Mucosa of rectum (tissue), 2 donors: ENCODE data around the gene ACOX1.

Experiments
- H3K27ac ChIP-seq, 2 donors: one replicate each; pipeline ENCODE4 v1.7.0; 2013; ENCODE audit warnings: inconsistent platforms in 2 of 2, low read depth in 2 of 2, low read length in 2 of 2
- H3K27me3 ChIP-seq, 2 donors: one replicate each; pipeline ENCODE4 v1.7.0; 2013; ENCODE audit warnings: low read length in 2 of 2; ENCODE audit not compliant: control insufficient read depth in 2 of 2, insufficient read depth in 2 of 2
- H3K36me3 ChIP-seq, 2 donors: one replicate each; pipeline ENCODE4 v1.7.0; 2013; ENCODE audit warnings: low read length in 2 of 2; ENCODE audit not compliant: control insufficient read depth in 2 of 2, insufficient read depth in 2 of 2
- H3K4me1 ChIP-seq, 2 donors: one replicate each; pipeline ENCODE4 v1.7.0; 2013; ENCODE audit warnings: low read length in 2 of 2, mild to moderate bottlenecking in 1 of 2; ENCODE audit not compliant: control insufficient read depth in 2 of 2, insufficient read depth in 2 of 2
- H3K4me3 ChIP-seq, 2 donors: one replicate each; pipeline ENCODE4 v1.7.0; 2013; ENCODE audit warnings: low read length in 2 of 2
- H3K9ac ChIP-seq, 2 donors: one replicate each; pipeline ENCODE4 v1.7.0; 2013; ENCODE audit warnings: low read length in 2 of 2, low read depth in 1 of 2, mild to moderate bottlenecking in 1 of 2
- H3K9me3 ChIP-seq, 2 donors: one replicate each; pipeline ENCODE4 v1.7.0; 2013; ENCODE audit warnings: low read length in 2 of 2; ENCODE audit not compliant: control insufficient read depth in 2 of 2
- donor health status: healthy.
- donor health status: Normal muscosa, but diverticular disease.

ACOX1 gene

GRCh38 chr17:75978938-75979704, at the start of gene ACOX1, which contains the start of gene TEN1:
Gene ACOX1, minus strand, starts transcription at chr17:75979166. Its CDS starts 93 bp downstream, at chr17:75979073.
Gene TEN1, plus strand, starts transcription at chr17:75979240. Its CDS starts 6,953 bp downstream, at chr17:75986193.
- Histone ChIP-seq H3K27ac (peak within 1 kb of the TSS; percentile 99), H3K36me3 (peaks cover 0 to 2% of the 10 kb centered on the region in 2 donors), H3K27me3 (no peaks in the 10 kb centered on the region), H3K9ac (peak within 1 kb of the TSS; percentile 97 to 99), H3K4me1 (peaks cover 31 to 36% of the 10 kb centered on the region in 2 donors), H3K4me3 (peak within 1 kb of the TSS; percentile 96 to 97), H3K9me3 (no peaks in the 10 kb centered on the region)

- Histone ChIP-seq H3K4me1 (peaks cover 10 to 26% of the 10 kb centered on the region in 2 donors), H3K9ac (peak within 1 kb of the TSS; percentile 32 to 69), H3K9me3 (no peaks in the 10 kb centered on the region), H3K4me3 (peak within 1 kb of the TSS; percentile 54 to 66), H3K27ac (peak within 1 kb of the TSS; percentile 75 to 82), H3K27me3 (no peaks in the 10 kb centered on the region), H3K36me3 (no peaks in the 10 kb centered on the region)
Observed at GRCh38 chr17:76027159-76027839, 48.3 kb upstream of the ACOX1 start, which contains the start of gene EVPL. Gene EVPL, minus strand, starts transcription at chr17:76027306. Its CDS starts 108 bp downstream, at chr17:76027198.

DNA sequence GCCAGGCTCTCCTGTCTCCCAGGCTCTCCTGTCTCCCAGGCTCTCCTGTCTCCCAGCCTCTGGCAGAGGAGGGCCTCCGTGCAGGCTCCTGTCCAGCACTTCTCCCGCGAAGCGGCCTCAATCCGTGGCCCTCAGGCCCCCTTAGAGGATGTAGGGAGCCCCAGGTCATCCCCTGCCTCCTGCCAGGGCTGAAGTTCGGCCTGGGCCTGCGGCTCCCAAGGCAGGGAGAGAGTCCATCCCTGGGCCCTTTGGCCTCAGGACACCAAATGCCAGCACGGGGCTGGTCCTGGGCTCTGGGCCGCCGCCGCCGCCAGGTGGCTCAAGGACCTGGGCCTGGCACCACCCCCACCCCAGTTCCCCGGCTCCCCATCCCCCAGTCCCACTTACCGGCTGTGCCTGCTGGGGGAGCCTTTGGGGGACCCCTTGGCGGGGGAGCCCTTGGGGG, 47.8 kb upstream of the ACOX1 start:
- no peaks in the 10 kb centered on the region for H3K27me3 ChIP-seq
- H3K4me3 ChIP-seq = peak overlapping the region; percentile 54 to 66
- H3K27ac ChIP-seq = peak overlapping the region; percentile 75 to 82
- H3K36me3 ChIP-seq = no peaks in the 10 kb centered on the region
- no peaks in the 10 kb centered on the region for H3K9me3 ChIP-seq
- H3K9ac ChIP-seq = peak overlapping the region; percentile 32 to 69
- H3K4me1 ChIP-seq = peaks cover 10 to 26% of the 10 kb centered on the region in 2 donors

DNA sequence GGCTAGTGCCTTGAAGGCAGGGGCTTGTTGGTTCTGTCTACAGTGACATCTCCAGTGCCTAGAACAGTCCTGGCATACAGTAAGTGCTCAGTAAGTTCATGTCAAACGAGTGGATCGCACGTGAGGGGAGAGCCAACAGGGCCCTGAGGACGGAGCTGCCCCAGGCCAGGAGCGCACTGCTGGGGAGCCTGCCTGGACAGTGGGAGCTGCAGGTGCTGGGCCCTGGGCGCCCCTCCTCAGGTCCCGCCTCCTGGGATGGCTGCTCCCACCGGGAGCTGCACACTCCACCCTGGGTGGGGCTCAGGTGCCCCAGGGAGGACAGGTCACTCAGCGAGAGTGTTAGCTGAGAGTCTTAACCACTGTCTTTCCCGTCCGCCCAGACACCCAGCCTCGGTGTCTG, 46.3 kb upstream of the ACOX1 start:
- no peak overlapping the region for H3K4me3 ChIP-seq
- H3K9ac ChIP-seq = peak overlapping the region in 1 of 2 donors; percentile 38
- H3K27ac ChIP-seq = no peak overlapping the region
- peaks cover 10 to 26% of the 10 kb centered on the region in 2 donors for H3K4me1 ChIP-seq
- H3K9me3 ChIP-seq = no peaks in the 10 kb centered on the region
- no peaks in the 10 kb centered on the region for H3K27me3 ChIP-seq
- no peaks in the 10 kb centered on the region for H3K36me3 ChIP-seq

DNA sequence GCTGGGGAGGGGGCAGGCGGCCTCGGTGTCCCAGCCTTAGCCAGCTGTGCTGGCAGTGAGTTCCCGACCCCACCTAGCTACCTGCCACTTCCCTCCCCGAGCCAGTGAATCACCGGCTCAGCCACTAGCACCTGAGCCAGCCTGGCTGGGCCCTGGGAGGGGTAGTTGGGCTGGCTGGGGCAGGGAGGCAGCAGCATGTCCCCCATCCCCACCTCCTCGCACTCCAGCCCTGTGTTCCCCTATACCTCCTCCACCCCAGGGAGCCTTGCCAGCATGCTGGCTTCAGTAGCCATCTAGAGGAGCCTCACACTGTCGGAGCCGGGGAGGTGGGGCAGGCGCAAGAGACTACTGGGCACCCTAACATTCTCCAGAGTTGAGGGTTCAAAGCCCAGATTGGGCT, 45.4 kb upstream of the ACOX1 start:
- Histone ChIP-seq H3K9ac (no peak overlapping the region), H3K27me3 (no peaks in the 10 kb centered on the region), H3K4me1 (peaks cover 6 to 20% of the 10 kb centered on the region in 2 donors), H3K4me3 (no peak overlapping the region), H3K27ac (no peak overlapping the region), H3K9me3 (no peaks in the 10 kb centered on the region), H3K36me3 (no peaks in the 10 kb centered on the region)

DNA sequence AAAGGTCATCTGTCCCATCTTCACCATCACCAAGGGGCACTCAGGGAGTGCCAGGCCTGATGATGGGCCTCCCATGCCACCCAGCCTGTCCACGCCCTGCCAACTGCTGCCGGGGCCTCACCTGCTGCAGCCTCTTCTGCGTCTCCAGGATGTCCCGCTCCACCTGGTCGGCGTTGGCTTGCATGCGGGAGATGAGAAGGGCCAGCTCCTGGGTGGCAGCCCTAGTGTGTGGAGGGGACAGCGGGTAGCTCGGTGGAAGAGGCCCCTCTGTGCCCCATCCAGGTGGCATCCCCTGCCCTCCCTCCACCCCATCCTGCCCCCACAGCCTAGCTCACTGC, 44.9 kb upstream of the ACOX1 start:
- Histone ChIP-seq H3K4me1 (peaks cover 6 to 18% of the 10 kb centered on the region in 2 donors), H3K9ac (no peak overlapping the region), H3K4me3 (no peak overlapping the region), H3K27me3 (no peaks in the 10 kb centered on the region), H3K27ac (no peak overlapping the region), H3K36me3 (peaks cover 0 to 3% of the 10 kb centered on the region in 2 donors), H3K9me3 (no peaks in the 10 kb centered on the region)

DNA sequence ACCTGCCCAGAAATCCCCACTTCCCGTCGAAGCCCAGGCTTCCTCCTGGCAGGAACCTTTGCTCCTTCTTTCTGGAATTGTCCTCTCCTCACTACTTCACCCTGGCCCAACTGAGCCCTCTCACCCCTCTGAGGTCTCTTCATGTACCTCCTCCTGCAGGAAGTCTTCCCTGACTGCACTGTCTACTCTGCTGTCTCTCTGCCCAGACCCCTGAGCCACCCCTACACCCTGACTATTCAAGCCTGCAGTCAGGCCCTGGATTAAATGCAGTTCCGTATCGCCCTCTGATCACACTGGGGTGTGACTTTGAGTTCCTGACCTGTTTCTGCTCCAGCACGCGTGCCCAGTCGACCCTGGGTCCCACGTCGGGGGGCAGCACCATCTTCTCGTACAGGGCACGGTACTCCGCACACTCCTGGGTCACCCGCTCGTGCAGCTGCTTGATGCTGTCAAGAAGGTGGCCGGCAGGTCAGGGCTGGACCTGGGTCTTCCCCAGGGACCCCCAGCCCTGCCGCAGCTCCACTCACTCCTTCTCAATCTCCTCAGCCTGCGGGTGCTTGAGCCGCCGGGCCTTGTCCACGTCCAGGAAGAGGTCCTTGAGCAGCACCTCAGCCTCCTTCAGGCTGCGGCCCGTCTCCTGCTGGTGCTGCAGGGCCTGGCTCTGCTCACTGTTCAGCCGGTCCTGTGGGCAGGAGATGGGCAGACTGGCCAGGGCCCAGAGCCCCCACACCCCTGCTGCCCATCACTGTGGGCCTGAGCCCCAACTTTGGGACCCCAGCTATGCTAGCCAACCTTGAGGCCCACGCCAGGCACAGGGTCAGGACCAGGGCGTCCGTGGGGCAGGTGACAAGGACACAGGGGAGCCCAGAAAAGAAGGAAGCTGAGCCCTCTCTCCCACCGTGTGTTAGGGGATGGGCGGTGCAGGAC, 44.3 kb upstream of the ACOX1 start:
- H3K4me1 ChIP-seq = peaks cover 1 to 15% of the 10 kb centered on the region in 2 donors
- H3K27ac ChIP-seq = no peak overlapping the region
- H3K4me3 ChIP-seq = no peak overlapping the region
- H3K27me3 ChIP-seq = no peaks in the 10 kb centered on the region
- H3K9ac ChIP-seq = no peak overlapping the region
- peaks cover 0 to 3% of the 10 kb centered on the region in 2 donors for H3K36me3 ChIP-seq
- no peaks in the 10 kb centered on the region for H3K9me3 ChIP-seq

- Histone ChIP-seq H3K27ac (no peak overlapping the region), H3K27me3 (no peaks in the 10 kb centered on the region), H3K9me3 (no peaks in the 10 kb centered on the region), H3K36me3 (peaks cover 0 to 5% of the 10 kb centered on the region in 2 donors), H3K4me3 (no peak overlapping the region), H3K9ac (no peak overlapping the region), H3K4me1 (peaks cover 0 to 8% of the 10 kb centered on the region in 2 donors)
Observed at GRCh38 chr17:76022285-76022684, 43.3 kb upstream of the ACOX1 start.

GRCh38 chr17:76019833-76020467, 41.0 kb upstream of the ACOX1 start:
- Histone ChIP-seq H3K4me1 (peaks cover 0 to 3% of the 10 kb centered on the region in 2 donors), H3K9me3 (no peaks in the 10 kb centered on the region), H3K9ac (no peak overlapping the region), H3K27me3 (no peaks in the 10 kb centered on the region), H3K36me3 (peaks cover 0 to 10% of the 10 kb centered on the region in 2 donors), H3K4me3 (no peak overlapping the region), H3K27ac (no peak overlapping the region)
